GM19193 (cell line): Measurements from ENCODE around the gene SLC25A13.

Experiments used
- POLR2A ChIP-seq: IDR thresholded peaks from 4 replicates; pipeline ENCODE4 v1.6.1; 2011; ENCODE audit not compliant: insufficient read depth, insufficient read length; ENCODE audit errors: extremely low read depth

SLC25A13 gene

DNA sequence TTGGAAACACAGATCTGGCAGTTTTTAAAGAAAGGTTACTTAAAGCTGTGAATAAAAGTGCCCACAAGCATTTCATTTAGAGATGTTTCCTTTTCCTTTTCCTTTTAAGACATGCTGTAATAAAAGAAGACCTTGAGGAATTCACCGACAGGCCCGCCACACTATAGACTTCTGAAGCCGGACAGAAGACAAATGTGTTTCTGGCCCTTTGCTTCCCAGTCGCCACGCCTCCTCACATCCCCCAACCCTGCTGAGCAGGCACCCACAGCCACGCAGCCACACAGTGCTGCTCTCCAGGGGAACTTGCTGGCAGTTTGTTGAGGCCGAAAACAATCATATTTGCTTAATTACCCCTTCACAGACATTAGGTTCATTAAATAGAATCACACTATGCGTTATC lies 83.4 kb downstream of the SLC25A13 start:
- TF ChIP-seq POLR2A: no peak

- no peak for TF ChIP-seq POLR2A
Observed at GRCh38 chr7:96237040-96237439, 84.9 kb downstream of the SLC25A13 start.

DNA sequence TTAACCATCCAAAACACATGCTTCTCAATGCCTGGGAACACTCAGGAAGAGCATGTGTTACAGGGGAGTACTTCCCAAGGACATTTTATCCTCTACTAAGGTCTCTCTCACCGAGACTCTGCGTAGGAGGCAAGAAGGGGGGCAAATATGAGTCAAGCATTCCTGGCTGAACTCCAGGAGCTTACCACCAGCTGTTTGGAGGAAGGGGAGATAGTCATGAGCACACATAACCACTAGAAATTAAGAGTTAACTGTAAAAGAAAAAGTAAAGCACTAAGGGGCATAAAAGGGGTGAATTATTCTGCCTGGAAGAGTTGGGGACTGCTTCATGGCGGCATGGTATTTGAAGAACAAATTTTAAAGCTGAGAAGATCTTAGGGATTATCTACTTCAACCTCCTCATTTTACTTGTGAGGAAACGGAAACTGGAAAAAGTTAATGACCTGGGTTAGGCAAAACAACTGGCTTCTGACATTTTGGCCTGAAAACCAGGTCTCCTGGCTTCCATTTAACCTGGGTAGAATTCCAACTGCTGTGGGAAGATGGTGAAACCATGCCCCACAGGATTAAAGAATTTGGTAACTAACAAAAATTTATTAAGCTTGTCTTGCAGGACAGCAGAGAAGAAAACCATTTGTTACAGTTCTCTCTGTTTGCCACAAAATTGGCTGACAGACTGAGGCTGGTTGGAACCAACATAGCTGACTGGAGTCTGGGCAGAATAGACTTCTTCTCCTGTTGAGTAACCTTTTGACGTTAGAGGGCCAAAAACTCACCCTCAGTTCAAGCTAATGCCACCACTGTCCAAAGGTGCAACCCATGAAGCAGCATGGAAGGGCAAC lies 85.5 kb downstream of the SLC25A13 start:
- no peak for TF ChIP-seq POLR2A

GRCh38 chr7:96235281-96235680 lies 86.6 kb downstream of the SLC25A13 start:
- TF ChIP-seq POLR2A: no peak

DNA sequence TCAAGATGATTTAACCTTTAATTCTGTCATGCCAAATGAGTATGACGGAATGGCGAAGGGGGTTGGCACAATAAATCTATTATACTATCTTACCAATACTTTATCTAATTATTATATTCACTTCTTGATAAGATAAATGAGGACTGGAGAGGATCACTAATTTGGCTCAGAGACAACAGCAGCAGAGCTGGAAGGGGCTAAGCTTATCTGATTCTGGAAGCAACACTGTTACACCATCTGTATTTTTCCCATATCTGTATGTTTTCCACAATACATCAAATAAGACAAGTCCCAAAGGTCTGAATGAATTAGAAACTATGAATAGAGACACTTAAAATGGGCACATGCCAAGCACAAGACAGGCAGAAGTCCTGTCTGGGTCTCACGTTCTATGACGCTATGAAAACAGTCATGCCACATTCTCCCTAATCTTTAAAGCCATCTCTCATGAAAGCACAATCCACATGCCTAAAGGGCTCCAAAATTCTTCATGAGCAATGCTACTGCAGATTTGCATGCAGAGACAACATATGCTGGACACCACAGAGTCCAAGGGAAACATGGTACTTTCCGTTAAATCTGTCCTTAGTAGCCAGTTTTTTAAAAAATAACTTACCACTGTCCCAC lies 88.3 kb downstream of the SLC25A13 start:
- TF ChIP-seq POLR2A: no peak

DNA sequence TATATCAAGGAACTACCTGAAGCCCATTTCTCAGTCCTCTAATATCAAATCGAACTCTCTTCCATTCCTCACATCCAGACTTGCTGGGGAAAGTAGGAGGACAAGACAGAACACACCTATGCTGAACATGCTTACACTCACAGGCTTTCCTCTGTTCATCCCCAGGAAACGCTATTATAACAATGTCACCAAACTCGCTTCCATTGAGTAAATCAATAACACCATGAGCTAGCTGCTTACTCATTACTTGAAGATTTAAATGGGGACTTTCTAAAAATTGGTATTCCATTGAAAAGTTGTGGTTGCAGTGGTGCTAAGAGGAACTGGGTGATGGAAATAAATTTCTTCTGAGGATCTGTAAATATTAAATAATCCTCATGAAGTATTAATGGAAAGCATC lies 88.8 kb downstream of the SLC25A13 start:
- no peak for TF ChIP-seq POLR2A

- no peak for TF ChIP-seq POLR2A
Observed at GRCh38 chr7:96228760-96229159, 93.1 kb downstream of the SLC25A13 start.

DNA sequence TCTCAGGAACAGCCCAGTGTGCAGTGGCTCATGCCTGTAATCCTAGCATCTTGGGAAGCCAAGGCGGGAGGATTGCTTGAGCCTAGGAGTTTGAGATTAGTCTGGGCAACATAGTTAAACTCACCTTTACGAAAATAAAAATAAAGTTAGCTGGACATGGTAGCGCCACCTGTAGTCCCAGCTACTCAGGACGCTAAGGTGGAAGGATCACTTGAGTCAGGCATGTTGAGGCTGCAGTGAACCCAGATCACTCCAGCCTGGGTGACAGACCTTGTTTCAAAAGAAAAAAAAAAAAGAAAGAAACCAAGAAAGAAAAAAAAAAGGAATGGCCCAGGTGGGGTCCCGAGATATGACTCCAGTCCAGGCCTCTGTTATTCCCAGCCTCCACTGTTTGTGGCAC lies 96.6 kb downstream of the SLC25A13 start:
- no peak for TF ChIP-seq POLR2A

DNA sequence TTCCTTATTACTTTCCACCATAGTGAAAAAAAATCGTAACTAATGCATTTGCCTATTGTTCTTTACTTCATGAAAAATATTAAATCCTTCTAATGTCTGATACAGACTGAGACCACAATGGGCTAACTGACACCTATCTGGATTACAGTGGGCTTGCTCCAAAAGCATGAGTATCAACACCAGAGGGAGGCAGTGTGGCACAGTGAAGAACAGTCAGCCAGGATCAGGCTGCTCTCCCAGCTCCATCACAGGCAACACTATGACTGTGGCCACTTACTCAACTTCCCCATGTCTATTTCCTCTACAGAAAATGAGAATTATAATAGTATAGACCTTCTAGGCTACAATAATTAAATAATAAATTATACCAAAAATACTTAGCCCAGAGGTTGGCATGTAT lies 97.2 kb downstream of the SLC25A13 start:
- no peak for TF ChIP-seq POLR2A

DNA sequence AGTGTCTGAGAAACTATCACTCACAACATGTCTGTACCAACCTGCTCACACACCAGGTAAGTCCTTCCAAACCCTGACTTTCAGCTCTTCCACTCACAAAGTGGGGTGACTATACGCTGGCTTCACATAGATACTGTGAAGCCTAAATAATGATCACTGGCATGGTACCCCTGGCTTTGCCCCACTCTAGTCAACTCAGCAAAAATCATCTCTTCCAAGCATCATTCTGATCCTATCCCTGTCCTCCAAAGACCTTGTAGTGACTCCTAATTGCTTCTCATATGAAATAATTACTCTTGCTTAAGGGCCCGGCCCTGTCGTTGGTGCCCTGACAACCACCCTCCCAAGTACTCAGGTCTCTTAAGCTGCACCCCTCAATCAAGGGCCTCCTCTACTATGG lies 97.8 kb downstream of the SLC25A13 start:
- TF ChIP-seq POLR2A: no peak

DNA sequence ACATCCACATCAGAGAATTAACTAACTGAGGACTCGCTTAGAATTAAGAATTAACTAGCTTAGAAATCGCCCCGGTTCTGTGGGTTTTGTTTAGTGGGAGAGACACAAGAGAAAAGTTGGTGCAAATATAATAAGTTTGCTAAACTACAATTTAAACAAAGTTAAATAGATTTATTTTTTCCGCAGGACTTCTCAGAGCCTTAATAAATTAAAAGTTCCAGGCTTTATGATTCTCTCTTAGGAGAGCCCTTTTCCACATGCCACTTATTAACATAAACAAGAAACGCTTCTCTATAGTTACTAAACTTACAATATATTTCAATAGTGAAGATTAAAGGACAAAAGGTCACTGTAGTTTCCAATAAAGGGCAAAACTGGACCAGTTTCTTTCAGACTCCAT lies 100.0 kb downstream of the SLC25A13 start:
- TF ChIP-seq POLR2A: no peak

DNA sequence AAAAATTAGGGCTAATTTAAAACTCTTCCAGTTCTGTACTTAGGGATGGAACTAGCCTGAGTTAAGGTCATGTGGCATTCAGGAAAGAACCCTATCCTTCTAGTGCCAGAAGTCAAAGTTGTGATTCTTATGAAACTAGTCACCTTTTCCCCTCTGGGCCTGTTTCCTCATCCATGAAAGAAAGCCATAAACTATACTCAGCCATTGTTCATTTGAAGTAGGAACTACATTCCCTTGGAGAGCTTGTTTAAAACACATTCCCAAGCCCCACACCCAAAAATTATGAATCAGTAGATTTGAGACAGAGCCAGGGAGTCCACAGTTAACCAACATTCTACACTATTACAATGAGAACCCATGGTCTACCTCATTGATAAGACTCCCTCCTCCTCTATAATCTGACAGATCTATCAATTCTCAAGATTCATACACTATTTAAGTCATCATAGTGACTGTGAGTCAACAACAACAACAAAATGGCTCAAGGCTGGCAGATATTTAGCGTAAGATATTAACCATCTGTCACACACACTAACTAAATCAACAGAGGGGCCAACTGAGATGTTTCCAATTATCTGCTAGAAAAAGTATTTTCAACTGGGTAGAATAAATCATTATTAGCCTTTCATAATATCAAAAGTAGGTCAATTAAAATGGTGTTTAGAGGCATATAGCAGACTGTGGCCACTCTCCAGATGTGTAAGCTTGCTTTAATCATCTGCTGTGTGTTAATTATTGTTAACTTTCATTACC lies 102.3 kb downstream of the SLC25A13 start:
- TF ChIP-seq POLR2A: no peak

DNA sequence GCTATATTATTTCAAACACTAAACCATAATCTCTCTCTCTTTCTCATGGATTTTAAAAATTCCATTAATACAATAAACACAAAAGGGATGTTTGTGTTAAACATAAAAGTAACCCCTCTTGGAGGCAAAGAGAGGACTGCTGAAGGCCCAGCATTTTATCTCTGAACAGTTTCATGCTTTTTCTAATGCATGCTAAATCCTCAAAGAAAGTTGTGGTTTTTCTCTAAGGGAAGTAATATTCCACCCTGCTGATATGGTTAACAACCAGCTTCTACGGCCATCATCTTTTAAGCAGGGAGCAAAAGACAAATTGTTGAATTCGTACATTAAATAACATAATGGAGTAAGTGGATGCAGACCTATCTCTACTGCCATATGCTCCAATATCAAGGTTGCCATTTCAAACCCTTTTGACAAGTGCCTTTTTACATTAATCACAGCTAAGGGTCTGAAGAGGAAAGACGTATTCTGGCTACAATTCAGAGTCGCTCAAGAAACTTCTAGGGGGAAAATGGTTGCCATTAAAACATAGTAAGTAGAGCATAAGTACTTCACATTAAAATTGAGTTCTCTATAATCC lies 103.1 kb downstream of the SLC25A13 start:
- no peak for TF ChIP-seq POLR2A

GRCh38 chr7:96217147-96217546 lies 104.8 kb downstream of the SLC25A13 start:
- no peak for TF ChIP-seq POLR2A

GRCh38 chr7:96216373-96216772 lies 105.5 kb downstream of the SLC25A13 start:
- TF ChIP-seq POLR2A: no peak
